Glutamatergic neuron (in vitro differentiated cells): Measurements from ENCODE around the gene CEACAM18. TPM values are rescaled to one million over a fixed set of nuclear protein-coding genes. Genes with fewer than 3 reads are reported as not detected.

Experiments
- DNase-seq: peaks from one replicate; pipeline ENCODE4 v3.0.0; 2022
- H3K27ac Mint-ChIP-seq: one replicate; pipeline ENCODE4 v1.8.0; 2020; ENCODE audit warnings: mild to moderate bottlenecking, mixed read lengths, inconsistent platforms; ENCODE audit not compliant: unreplicated experiment
- H3K27me3 Mint-ChIP-seq: one replicate; pipeline ENCODE4 v1.8.0; 2020; ENCODE audit warnings: mild to moderate bottlenecking, moderate library complexity, mixed read lengths, inconsistent platforms; ENCODE audit not compliant: unreplicated experiment
- H3K36me3 Mint-ChIP-seq: one replicate; pipeline ENCODE4 v1.8.0; 2020; ENCODE audit warnings: mild to moderate bottlenecking, mixed read lengths, inconsistent platforms; ENCODE audit not compliant: unreplicated experiment
- H3K4me1 Mint-ChIP-seq: one replicate; pipeline ENCODE4 v1.8.0; 2020; ENCODE audit warnings: mild to moderate bottlenecking, low read depth, mixed read lengths, inconsistent platforms; ENCODE audit not compliant: unreplicated experiment
- H3K4me3 Mint-ChIP-seq: one replicate; pipeline ENCODE4 v1.8.0; 2020; ENCODE audit warnings: mild to moderate bottlenecking, mixed read lengths, inconsistent platforms; ENCODE audit not compliant: unreplicated experiment
- H3K9me3 Mint-ChIP-seq: one replicate; pipeline ENCODE4 v1.8.0; 2020; ENCODE audit warnings: mild to moderate bottlenecking, moderate library complexity, mixed read lengths, inconsistent platforms; ENCODE audit not compliant: unreplicated experiment
- total RNA-seq: library from RNA; stranded (reverse); fragmentation: NEBNext Ultra II Directional; extraction: Animal tissue kit (Norgen Biotek cat#: 25700); gene quantifications from one replicate; pipeline ENCODE4 v1.2.1, GENCODE V29; 2021; ENCODE audit not compliant: unreplicated experiment
- TF ChIP-seq, protein P1 (sequence below): fragments of 200-600 bp; sonication (generic); IDR thresholded peaks from one replicate; pipeline ENCODE4 v1.5.0; 2021; ENCODE audit not compliant: partially characterized antibody, unreplicated experiment

CEACAM18 gene
- total RNA-seq, 1 donor from 2014 or later, result not detected

DNA sequence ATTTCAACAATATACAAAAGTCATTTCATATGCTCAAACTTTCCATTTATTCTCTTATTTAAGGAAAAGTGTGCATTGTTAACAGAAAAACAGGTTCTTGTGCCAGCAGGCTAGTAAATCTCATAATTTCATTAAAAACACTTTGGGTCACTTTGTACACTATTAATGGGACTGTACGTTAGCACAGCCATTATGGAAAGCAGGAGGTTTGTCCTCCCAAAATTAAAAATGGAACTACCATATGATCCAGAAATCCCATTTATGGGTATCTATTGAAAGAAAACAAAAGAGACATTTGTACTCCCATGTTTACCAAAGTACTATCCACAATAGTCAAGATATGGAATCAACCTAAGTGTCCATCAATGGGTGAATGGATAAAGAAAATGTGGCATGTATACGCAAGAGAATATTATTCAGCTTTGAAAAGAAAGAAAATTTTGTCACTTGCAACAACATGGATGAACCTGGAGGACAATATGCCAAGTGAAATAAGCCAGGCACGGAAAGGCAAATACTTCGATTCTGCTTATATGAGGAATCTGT, 61.6 kb downstream of the CEACAM18 start:
- TF ChIP-seq, protein P1, sequence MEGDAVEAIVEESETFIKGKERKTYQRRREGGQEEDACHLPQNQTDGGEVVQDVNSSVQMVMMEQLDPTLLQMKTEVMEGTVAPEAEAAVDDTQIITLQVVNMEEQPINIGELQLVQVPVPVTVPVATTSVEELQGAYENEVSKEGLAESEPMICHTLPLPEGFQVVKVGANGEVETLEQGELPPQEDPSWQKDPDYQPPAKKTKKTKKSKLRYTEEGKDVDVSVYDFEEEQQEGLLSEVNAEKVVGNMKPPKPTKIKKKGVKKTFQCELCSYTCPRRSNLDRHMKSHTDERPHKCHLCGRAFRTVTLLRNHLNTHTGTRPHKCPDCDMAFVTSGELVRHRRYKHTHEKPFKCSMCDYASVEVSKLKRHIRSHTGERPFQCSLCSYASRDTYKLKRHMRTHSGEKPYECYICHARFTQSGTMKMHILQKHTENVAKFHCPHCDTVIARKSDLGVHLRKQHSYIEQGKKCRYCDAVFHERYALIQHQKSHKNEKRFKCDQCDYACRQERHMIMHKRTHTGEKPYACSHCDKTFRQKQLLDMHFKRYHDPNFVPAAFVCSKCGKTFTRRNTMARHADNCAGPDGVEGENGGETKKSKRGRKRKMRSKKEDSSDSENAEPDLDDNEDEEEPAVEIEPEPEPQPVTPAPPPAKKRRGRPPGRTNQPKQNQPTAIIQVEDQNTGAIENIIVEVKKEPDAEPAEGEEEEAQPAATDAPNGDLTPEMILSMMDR, result no peak
- no peaks in the 10 kb centered on the region for H3K4me1 Mint-ChIP-seq
- peaks cover 6% of the 10 kb centered on the region for H3K9me3 Mint-ChIP-seq
- H3K27ac Mint-ChIP-seq, result no peak overlapping the region
- H3K4me3 Mint-ChIP-seq, result no peak overlapping the region
- peaks cover 5% of the 10 kb centered on the region for H3K36me3 Mint-ChIP-seq
- peaks cover 4% of the 10 kb centered on the region for H3K27me3 Mint-ChIP-seq
- DNase-seq, result no peak

Other genes with a start within 250 kb of the CEACAM18 start
- gene SIGLECL1, start 227.5 kb upstream of the CEACAM18 start, total RNA-seq, result not detected
- 59.9 TPM for gene IGLON5, start 166.9 kb upstream of the CEACAM18 start, total RNA-seq
- 3.5 TPM for gene VSIG10L, start 136.4 kb upstream of the CEACAM18 start, total RNA-seq
- gene ETFB, start 112.2 kb upstream of the CEACAM18 start, total RNA-seq, result 77.7 TPM
- gene CLDND2, start 109.5 kb upstream of the CEACAM18 start, total RNA-seq, result not detected
- not detected for gene NKG7, start 105.9 kb upstream of the CEACAM18 start, total RNA-seq
- gene LIM2, start 90.6 kb upstream of the CEACAM18 start, total RNA-seq, result not detected
- gene C19orf84, start 87.9 kb upstream of the CEACAM18 start, total RNA-seq, result not detected
- not detected for gene SIGLEC10, start 60.9 kb upstream of the CEACAM18 start, total RNA-seq
- gene SIGLEC8, start 20.1 kb upstream of the CEACAM18 start, total RNA-seq, result not detected
- not detected for gene SIGLEC12, start 23.3 kb downstream of the CEACAM18 start, total RNA-seq
- not detected for gene SIGLEC6, start 53.1 kb downstream of the CEACAM18 start, total RNA-seq
- gene ZNF175, start 92.7 kb downstream of the CEACAM18 start, total RNA-seq, result 12.4 TPM
- gene SIGLEC5, start 151.9 kb downstream of the CEACAM18 start, total RNA-seq, result not detected
- not detected for gene SIGLEC14, start 168.3 kb downstream of the CEACAM18 start, total RNA-seq
- 27.2 TPM for gene SPACA6, start 214.8 kb downstream of the CEACAM18 start, total RNA-seq
- gene HAS1, start 245.5 kb downstream of the CEACAM18 start, total RNA-seq, result 4.4 TPM